ENCODE results near the gene VEPH1.

- TF ChIP-seq CTCF (IDR thresholded peaks at IDR 0.05) (no peak), POLR2A (IDR thresholded peaks at IDR 0.05) (no peak)
These were observed 169.6 kb downstream of the VEPH1 start for GRCh38 chr3:157333551-157333991.

All from lower leg skin (tissue), 3 donors.